H1 (cell line): ENCODE results near the gene CUL4B. TPM values are rescaled to one million over a fixed set of nuclear protein-coding genes. Genes with fewer than 3 reads are reported as not detected.

Source experiments
- CBX8 ChIP-seq: fragments of 300-800, 300-1000 bp; sonication (generic); IDR thresholded peaks from 2 replicates; pipeline ENCODE4 v1.7.1; 2016; ENCODE audit warnings: low read depth, low read length, borderline replicate concordance
- GTF2F1 ChIP-seq: IDR thresholded peaks from 2 replicates; pipeline ENCODE4 v1.6.1; 2012; ENCODE audit warnings: low read depth, low read length, improper control_type of control experiment, borderline replicate concordance
- KDM5A ChIP-seq: fragments of 200-600 bp; IDR thresholded peaks from 2 replicates; pipeline ENCODE4 v1.7.1; 2012; ENCODE audit warnings: mild to moderate bottlenecking, low read length, inconsistent platforms, mixed read lengths
- NRF1 ChIP-seq: IDR thresholded peaks from 2 replicates; pipeline ENCODE4 v1.6.1; 2011; ENCODE audit warnings: mild to moderate bottlenecking, low read depth, low read length, improper control_type of control experiment
- POLR2A ChIP-seq, 2 experiments: IDR thresholded peaks; 1 replicate in 1 of 2; 2 replicates in 1 of 2; pipeline ENCODE4 v1.6.1; 2011; ENCODE audit warnings: low read depth in 2 of 2, low read length in 2 of 2, mild to moderate bottlenecking in 2 of 2; ENCODE audit errors: control extremely low read depth in 1 of 2
- RAD21 ChIP-seq, 2 experiments: IDR thresholded peaks in 1 of 2; conservative IDR thresholded peaks in 1 of 2; 2 replicates each; pipeline ENCODE4 v1.6.1; 2011; ENCODE audit warnings: low read depth in 2 of 2, low read length in 2 of 2, improper control_type of control experiment in 1 of 2, inconsistent platforms in 1 of 2, mild to moderate bottlenecking in 1 of 2, moderate library complexity in 1 of 2
- SIRT6 ChIP-seq: IDR thresholded peaks from one replicate; pipeline ENCODE4 v1.7.1; 2012; ENCODE audit warnings: low read length, inconsistent platforms
- SP4 ChIP-seq: IDR thresholded peaks from 2 replicates; pipeline ENCODE4 v1.6.1; 2012; ENCODE audit warnings: low read length, inconsistent platforms
- polyA plus RNA-seq, 7 experiments: library from polyadenylated mRNA; depleted of rRNA in 3 of 7; stranded (reverse) in 5 of 7; unstranded in 2 of 7; fragments of >200 nt in 5 of 7; fragments of 200-250 nt in 2 of 7; gene quantifications; 1 replicate in 5 of 7; 2 replicates in 1 of 7; 4 replicates in 1 of 7; pipeline versions ENCODE4 v1.2.1 to v1.2.3, GENCODE V29; 2011 to 2013; ENCODE audit warnings: missing spikeins in 2 of 7, mixed read lengths in 2 of 7
- total RNA-seq: library from RNA; stranded (reverse); fragmentation: NEBNext Ultra II Directional; extraction: Animal tissue kit (Norgen Biotek cat#: 25700); gene quantifications from 2 replicates; pipeline ENCODE4 v1.2.1, GENCODE V29; 2021
- TF ChIP-seq, protein P1 (sequence below): IDR thresholded peaks from 2 replicates; pipeline ENCODE4 v1.6.1; 2012; ENCODE audit warnings: low read length, inconsistent platforms

CUL4B gene
- total and polyA plus RNA-seq, 2 of the 8 experiments (the other 6 are each of a cell fraction or from before 2014, with no cell fraction given): 11.7 to 44.0 TPM

DNA sequence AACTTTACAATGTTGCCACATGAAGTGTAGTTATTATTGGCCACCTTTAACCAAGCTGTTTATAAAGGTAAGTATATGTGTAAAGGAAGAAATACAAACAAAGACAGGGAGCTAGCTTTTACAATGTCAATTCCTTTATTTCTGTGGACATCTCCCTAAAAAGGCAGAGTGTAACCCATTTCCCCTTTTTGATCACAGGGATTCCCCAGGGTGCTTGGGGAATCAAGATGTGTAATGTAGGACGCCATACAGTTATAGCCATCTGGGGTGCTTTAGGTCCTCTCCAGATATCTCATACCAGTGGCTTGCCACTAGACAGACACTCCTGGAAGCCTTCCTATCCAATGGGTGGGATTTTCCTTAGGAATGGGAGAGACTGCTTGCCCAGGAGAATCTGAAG is 4.2 kb upstream of the CUL4B start (continued):
- no peak for TF ChIP-seq NRF1
- TF ChIP-seq CBX8: no peak
- TF ChIP-seq GTF2F1: no peak
- TF ChIP-seq, protein P1, sequence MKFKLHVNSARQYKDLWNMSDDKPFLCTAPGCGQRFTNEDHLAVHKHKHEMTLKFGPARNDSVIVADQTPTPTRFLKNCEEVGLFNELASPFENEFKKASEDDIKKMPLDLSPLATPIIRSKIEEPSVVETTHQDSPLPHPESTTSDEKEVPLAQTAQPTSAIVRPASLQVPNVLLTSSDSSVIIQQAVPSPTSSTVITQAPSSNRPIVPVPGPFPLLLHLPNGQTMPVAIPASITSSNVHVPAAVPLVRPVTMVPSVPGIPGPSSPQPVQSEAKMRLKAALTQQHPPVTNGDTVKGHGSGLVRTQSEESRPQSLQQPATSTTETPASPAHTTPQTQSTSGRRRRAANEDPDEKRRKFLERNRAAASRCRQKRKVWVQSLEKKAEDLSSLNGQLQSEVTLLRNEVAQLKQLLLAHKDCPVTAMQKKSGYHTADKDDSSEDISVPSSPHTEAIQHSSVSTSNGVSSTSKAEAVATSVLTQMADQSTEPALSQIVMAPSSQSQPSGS: no peak
- no peak for TF ChIP-seq SIRT6
- no peak for TF ChIP-seq POLR2A (IDR thresholded peaks at IDR 0.05; ENCODE audit: control extremely low read depth in 1 of 2, low read depth in 2 of 2, low read length in 2 of 2)
- TF ChIP-seq SP4: no peak
- no peak for TF ChIP-seq RAD21 (IDR thresholded peaks at IDR 0.05 in 1 of 2, conservative IDR thresholded peaks at IDR 0.05 in 1 of 2; ENCODE audit: low read depth in 2 of 2, low read length in 2 of 2)
- TF ChIP-seq KDM5A: no peak
- TF ChIP-seq, all 59 proteins: peak for 0
